ENCODE results near the gene NAP1L4. TPM values are rescaled to one million over a fixed set of nuclear protein-coding genes. Genes with fewer than 3 reads are reported as not detected.

NAP1L4 gene
- total RNA-seq, 1 donor, result 99.6 TPM

DNA sequence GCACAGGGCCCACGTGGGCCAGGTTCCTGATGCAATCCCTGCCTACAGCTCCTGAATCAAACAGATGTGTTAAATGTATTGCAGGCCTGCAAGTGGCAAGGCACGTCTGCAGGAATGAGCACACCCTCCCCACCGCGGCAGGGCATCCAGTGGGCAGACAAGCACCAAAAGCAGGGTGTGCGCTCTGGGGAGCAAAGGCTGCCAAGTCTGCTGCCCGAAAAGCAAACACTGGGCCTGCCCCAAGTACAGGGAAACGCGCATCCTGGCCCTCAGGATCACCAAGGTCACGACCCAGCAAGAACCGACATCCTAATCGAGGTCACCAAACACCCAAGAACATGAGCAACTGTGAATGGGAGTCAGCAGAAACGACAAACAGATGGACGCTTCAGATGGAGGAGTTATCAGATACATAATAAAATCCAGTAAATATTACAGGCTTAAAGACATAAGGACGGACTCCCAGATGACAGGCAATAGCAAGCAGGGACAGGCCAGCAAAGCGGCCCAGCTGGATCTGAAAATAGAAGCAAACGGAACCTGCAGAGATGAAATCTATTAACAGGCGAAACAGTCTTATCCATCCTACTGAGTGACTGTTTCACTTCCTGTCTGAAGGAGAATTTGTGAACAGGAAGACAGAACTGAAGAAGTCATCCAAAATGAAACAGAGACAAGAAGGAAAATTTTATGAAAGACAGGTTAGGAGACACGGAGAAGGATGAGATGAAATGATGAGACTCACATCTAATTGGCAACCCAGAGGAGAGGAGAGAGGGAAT is 38.4 kb upstream of the NAP1L4 start:
- TF ChIP-seq, protein P1, sequence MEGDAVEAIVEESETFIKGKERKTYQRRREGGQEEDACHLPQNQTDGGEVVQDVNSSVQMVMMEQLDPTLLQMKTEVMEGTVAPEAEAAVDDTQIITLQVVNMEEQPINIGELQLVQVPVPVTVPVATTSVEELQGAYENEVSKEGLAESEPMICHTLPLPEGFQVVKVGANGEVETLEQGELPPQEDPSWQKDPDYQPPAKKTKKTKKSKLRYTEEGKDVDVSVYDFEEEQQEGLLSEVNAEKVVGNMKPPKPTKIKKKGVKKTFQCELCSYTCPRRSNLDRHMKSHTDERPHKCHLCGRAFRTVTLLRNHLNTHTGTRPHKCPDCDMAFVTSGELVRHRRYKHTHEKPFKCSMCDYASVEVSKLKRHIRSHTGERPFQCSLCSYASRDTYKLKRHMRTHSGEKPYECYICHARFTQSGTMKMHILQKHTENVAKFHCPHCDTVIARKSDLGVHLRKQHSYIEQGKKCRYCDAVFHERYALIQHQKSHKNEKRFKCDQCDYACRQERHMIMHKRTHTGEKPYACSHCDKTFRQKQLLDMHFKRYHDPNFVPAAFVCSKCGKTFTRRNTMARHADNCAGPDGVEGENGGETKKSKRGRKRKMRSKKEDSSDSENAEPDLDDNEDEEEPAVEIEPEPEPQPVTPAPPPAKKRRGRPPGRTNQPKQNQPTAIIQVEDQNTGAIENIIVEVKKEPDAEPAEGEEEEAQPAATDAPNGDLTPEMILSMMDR (IDR thresholded peaks at IDR 0.05; ENCODE audit: insufficient read depth, low read length), result no peak
- no peak for DNase-seq (ENCODE audit: low read depth)

DNA sequence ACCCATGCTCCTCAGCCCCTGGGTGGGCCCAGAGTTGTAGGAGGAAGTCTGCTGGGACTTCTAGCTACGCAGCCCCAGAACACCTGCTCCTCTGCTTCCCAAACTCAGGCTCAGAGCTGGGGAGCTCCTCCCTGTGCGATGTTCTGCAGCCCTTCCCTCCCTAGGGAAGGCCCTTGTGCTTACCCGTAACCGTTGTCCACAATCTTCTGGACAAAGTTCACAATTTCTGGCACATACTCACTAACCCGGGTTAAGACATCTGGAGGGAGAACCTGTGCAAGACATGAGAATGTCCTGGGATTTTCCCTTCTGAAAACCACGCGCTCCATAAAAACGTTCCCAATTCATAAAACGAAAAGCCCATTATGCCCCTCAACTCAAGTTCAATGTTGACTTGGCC is 36.7 kb upstream of the NAP1L4 start:
- TF ChIP-seq, protein P1 (IDR thresholded peaks at IDR 0.05; ENCODE audit: insufficient read depth, low read length), result no peak
- no peak for DNase-seq (ENCODE audit: low read depth)

More for the DNA sequence above, 38.4 kb upstream of the NAP1L4 start:
- H3K4me3 ChIP-seq (ENCODE audit: low read depth, low read length), result no peak overlapping the region

DNA sequence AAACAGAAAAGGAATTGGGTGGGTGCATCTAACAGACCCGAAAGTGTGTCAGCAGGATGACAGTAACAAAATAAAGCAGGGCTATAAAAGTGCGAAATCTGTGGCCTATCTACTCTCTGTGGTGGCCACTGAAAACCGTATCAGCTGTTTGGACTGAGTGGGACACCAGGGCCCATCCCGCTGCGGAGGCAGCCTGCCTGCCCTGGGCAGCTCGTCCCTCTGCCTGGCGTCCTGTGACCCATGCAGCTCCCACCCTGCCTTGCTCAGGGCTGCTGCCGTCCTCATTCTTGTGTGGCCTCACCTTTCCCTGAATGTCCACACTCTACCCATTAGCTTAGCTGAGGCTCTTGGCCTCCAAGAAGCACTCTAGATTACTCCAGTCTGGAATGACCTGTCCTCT is 34.7 kb upstream of the NAP1L4 start:
- TF ChIP-seq, protein P1 (IDR thresholded peaks at IDR 0.05; ENCODE audit: insufficient read depth, low read length), result no peak
- no peak overlapping the region for H3K4me3 ChIP-seq (ENCODE audit: low read depth, low read length)
- no peak for DNase-seq (ENCODE audit: low read depth)

More for the DNA sequence above, 36.7 kb upstream of the NAP1L4 start:
- H3K4me3 ChIP-seq (ENCODE audit: low read depth, low read length), result no peak overlapping the region

DNA sequence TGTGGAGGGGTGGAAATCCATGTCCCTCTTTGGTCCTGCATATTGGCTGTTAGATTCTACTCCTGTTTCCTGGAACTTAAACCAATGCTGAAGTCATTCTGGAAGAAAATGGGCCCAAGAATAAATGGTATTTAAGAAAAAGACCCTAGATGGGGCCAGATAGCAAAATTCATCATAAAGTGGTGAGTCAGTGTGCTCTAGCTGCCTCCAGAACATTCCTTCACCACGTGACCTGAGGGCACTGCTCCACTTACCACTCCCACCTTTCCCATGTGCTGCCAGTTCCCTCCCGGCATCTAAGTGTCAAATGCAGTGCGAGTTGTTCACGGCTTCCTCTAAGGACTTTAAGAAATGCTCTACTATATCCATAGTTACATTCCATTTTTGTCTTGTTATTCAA is 30.9 kb upstream of the NAP1L4 start:
- H3K4me3 ChIP-seq (ENCODE audit: low read depth, low read length), result no peak overlapping the region
- DNase-seq (ENCODE audit: low read depth), result peak; percentile 85
- TF ChIP-seq, protein P1 (IDR thresholded peaks at IDR 0.05; ENCODE audit: insufficient read depth, low read length), result no peak

DNA sequence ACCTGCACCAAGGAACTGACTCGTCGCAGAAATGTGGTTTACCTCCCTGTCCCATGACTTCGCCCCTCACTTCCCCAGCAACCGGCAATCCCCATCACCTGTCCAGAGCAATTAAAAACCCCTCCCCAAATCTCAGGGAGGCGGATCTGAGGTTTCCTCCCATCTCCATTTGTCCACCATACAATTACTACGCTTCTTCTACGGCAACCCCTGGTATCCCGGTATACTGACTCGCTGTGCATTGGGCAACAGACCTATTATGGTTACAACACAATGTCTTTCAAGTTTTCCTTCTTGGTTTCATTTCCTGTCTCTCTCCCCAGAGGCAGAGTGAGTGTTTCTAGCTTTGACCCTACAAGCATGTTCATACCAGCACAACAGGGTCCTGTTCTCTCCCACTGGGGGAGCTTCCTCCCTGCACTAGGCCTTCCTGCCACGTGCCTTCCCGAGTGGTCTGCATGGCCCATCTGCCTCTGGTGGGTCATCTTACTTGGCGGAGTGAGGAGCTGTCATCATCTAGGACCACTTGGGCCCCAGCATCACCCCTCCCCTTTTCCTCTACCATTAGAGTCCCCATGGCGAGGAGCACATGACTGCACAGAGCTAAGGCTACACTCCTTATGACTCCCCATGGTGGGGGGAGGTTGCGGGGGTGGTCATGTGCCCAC is 30.3 kb upstream of the NAP1L4 start:
- TF ChIP-seq, protein P1 (IDR thresholded peaks at IDR 0.05; ENCODE audit: insufficient read depth, low read length), result no peak
- no peak overlapping the region for H3K4me3 ChIP-seq (ENCODE audit: low read depth, low read length)
- DNase-seq (ENCODE audit: low read depth), result peak; percentile 74

DNA sequence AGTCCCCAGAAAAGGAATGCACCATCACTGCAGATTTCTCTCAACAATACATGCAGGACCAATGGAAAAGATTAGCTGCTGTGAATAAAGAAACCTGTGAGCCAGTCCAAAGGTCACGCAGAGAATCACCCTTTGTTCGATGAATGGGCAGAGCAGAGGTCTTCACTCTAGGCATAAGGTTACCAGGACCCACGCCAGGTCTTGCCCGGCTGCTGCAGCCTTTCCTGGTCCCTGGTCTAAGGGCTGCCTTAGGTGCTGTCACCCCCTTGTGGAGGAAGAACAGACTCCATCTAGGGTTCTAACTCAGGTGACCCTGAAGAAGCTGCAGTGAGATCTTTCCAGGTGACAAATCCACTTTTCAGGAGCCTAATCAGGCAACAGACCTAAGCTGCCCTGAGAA is 29.0 kb upstream of the NAP1L4 start:
- DNase-seq (ENCODE audit: low read depth), result peak; percentile 14
- TF ChIP-seq, protein P1 (IDR thresholded peaks at IDR 0.05; ENCODE audit: insufficient read depth, low read length), result peak; percentile 55
- no peak overlapping the region for H3K4me3 ChIP-seq (ENCODE audit: low read depth, low read length)
